Mesothelial cell of epicardium (in vitro differentiated cells): ENCODE measurements around the gene GSTP1. TPM values are rescaled to one million over a fixed set of nuclear protein-coding genes. Genes with fewer than 3 reads are reported as not detected.

ENCODE experiments used
- DNase-seq, 2 experiments: peaks; one replicate each; pipeline ENCODE4 v3.0.0; 2021; ENCODE audit warnings: low spot score in 2 of 2; ENCODE audit not compliant: unreplicated experiment in 2 of 2
- H3K27ac Mint-ChIP-seq: 2 replicates; pipeline ENCODE4 v1.8.0; 2021; ENCODE audit warnings: mixed read lengths
- H3K27me3 Mint-ChIP-seq: 2 replicates; pipeline ENCODE4 v1.8.0; 2021; ENCODE audit warnings: low read depth, mixed read lengths
- H3K36me3 Mint-ChIP-seq: 2 replicates; pipeline ENCODE4 v1.8.0; 2021; ENCODE audit warnings: mixed read lengths
- H3K4me1 Mint-ChIP-seq: 2 replicates; pipeline ENCODE4 v1.8.0; 2021; ENCODE audit warnings: mixed read lengths
- H3K4me3 Mint-ChIP-seq: 2 replicates; pipeline ENCODE4 v1.8.0; 2021; ENCODE audit warnings: mild to moderate bottlenecking, moderate library complexity, mixed read lengths
- H3K9me3 Mint-ChIP-seq: 2 replicates; pipeline ENCODE4 v1.8.0; 2021; ENCODE audit warnings: mixed read lengths
- CTCF ChIP-seq: fragments of 200-600 bp; sonication (generic); IDR thresholded peaks from one replicate; pipeline ENCODE4 v1.5.0; 2021; ENCODE audit warnings: antibody characterized with exemption; ENCODE audit not compliant: unreplicated experiment
- total RNA-seq: library from RNA; stranded (reverse); gene quantifications from 3 replicates; pipeline ENCODE4 v1.2.1, GENCODE V29; 2021

GSTP1 gene
- total RNA-seq, 1 donor from 2014 or later, result 875 TPM

- no peak overlapping the region for H3K4me3 Mint-ChIP-seq
- H3K27ac Mint-ChIP-seq, result no peak overlapping the region
- no peaks in the 10 kb centered on the region for H3K36me3 Mint-ChIP-seq
- no peak for TF ChIP-seq CTCF
- H3K9me3 Mint-ChIP-seq, result peaks cover 1% of the 10 kb centered on the region
- DNase-seq, result no peak
- peaks cover 1% of the 10 kb centered on the region for H3K4me1 Mint-ChIP-seq
- H3K27me3 Mint-ChIP-seq, result no peaks in the 10 kb centered on the region
These were observed 44.1 kb upstream of the GSTP1 start for GRCh38 chr11:67539550-67539949.

- H3K4me3 Mint-ChIP-seq, result no peak overlapping the region
- H3K9me3 Mint-ChIP-seq, result no peaks in the 10 kb centered on the region
- H3K4me1 Mint-ChIP-seq, result peaks cover 3% of the 10 kb centered on the region
- DNase-seq, result no peak
- no peaks in the 10 kb centered on the region for H3K36me3 Mint-ChIP-seq
- H3K27me3 Mint-ChIP-seq, result no peaks in the 10 kb centered on the region
- no peak overlapping the region for H3K27ac Mint-ChIP-seq
- TF ChIP-seq CTCF, result no peak
These were observed 42.4 kb upstream of the GSTP1 start for GRCh38 chr11:67541198-67541597.

- Mint-ChIP-seq H3K4me3 (no peak overlapping the region), H3K27ac (no peak overlapping the region), H3K27me3 (peaks cover 2% of the 10 kb centered on the region), H3K36me3 (no peaks in the 10 kb centered on the region), H3K9me3 (no peaks in the 10 kb centered on the region), H3K4me1 (peaks cover 3% of the 10 kb centered on the region)
- DNase-seq, result no peak
- no peak for TF ChIP-seq CTCF
These were observed 41.4 kb upstream of the GSTP1 start for GRCh38 chr11:67542169-67542568.

- Mint-ChIP-seq H3K9me3 (no peaks in the 10 kb centered on the region), H3K4me3 (no peak overlapping the region), H3K36me3 (no peaks in the 10 kb centered on the region), H3K27me3 (peaks cover 2% of the 10 kb centered on the region), H3K27ac (no peak overlapping the region), H3K4me1 (peaks cover 3% of the 10 kb centered on the region)
- TF ChIP-seq CTCF, result no peak
- DNase-seq, result no peak
These were observed 40.6 kb upstream of the GSTP1 start for GRCh38 chr11:67542971-67543370.

- TF ChIP-seq CTCF, result no peak
- H3K36me3 Mint-ChIP-seq, result no peaks in the 10 kb centered on the region
- no peaks in the 10 kb centered on the region for H3K9me3 Mint-ChIP-seq
- no peak overlapping the region for H3K27ac Mint-ChIP-seq
- peaks cover 2% of the 10 kb centered on the region for H3K27me3 Mint-ChIP-seq
- H3K4me3 Mint-ChIP-seq, result no peak overlapping the region
- no peak for DNase-seq
- H3K4me1 Mint-ChIP-seq, result peaks cover 3% of the 10 kb centered on the region
These were observed 40.0 kb upstream of the GSTP1 start for GRCh38 chr11:67543585-67543984.

- no peaks in the 10 kb centered on the region for H3K36me3 Mint-ChIP-seq
- no peak overlapping the region for H3K4me3 Mint-ChIP-seq
- no peak overlapping the region for H3K27ac Mint-ChIP-seq
- DNase-seq, result no peak
- peaks cover 3% of the 10 kb centered on the region for H3K4me1 Mint-ChIP-seq
- no peaks in the 10 kb centered on the region for H3K9me3 Mint-ChIP-seq
- H3K27me3 Mint-ChIP-seq, result peaks cover 2% of the 10 kb centered on the region
- TF ChIP-seq CTCF, result no peak
These were observed 38.9 kb upstream of the GSTP1 start for GRCh38 chr11:67544616-67545242.
